ENCODE results near the gene SCP2D1. TPM values are rescaled to one million over a fixed set of nuclear protein-coding genes. Genes with fewer than 3 reads are reported as not detected.

Gene SCP2D1
- total RNA-seq, 1 experiment from 2014 or later = not detected

GRCh38 chr20:18847226-18847755, 33.7 kb downstream of the SCP2D1 start:
- no peak for TF ChIP-seq CTCF (IDR thresholded peaks at IDR 0.05; ENCODE audit: insufficient read depth in 1 of 2, low read depth in 1 of 2, low read length in 1 of 2, severe bottlenecking in 1 of 2, unreplicated experiment in 1 of 2)
- Mint-ChIP-seq H3K4me3 (ENCODE audit: unreplicated experiment) (no peak overlapping the region), H3K9me3 (ENCODE audit: unreplicated experiment) (no peaks in the 10 kb centered on the region), H3K27ac (ENCODE audit: unreplicated experiment) (no peak overlapping the region), H3K4me1 (ENCODE audit: low read depth, unreplicated experiment) (no peaks in the 10 kb centered on the region), H3K36me3 (ENCODE audit: insufficient read depth, unreplicated experiment) (no peaks in the 10 kb centered on the region), H3K27me3 (ENCODE audit: insufficient read depth, unreplicated experiment) (peaks cover 11% of the 10 kb centered on the region)
- Histone ChIP-seq H3K4me1 (no peaks in the 10 kb centered on the region), H3K9me3 (no peaks in the 10 kb centered on the region), H3K27me3 (replicated peaks; ENCODE audit: control insufficient read depth, insufficient read depth, low read length) (no peaks in the 10 kb centered on the region), H3K4me3 (ENCODE audit: low read depth, low read length) (no peak overlapping the region), H3K36me3 (ENCODE audit: control insufficient read depth, insufficient read depth, low read length) (no peaks in the 10 kb centered on the region)
- no peak for DNase-seq
- ChIA-PET POLR2A (no interaction called here), CTCF (no interaction called here)
- BruUV-seq (replicated peaks) = no TSS peak
- intact Hi-C loops (cut with micrococcal nuclease; ENCODE audit: unreplicated experiment) = no loop called here

- Mint-ChIP-seq H3K4me1 (ENCODE audit: low read depth, unreplicated experiment) (no peaks in the 10 kb centered on the region), H3K9me3 (ENCODE audit: unreplicated experiment) (no peaks in the 10 kb centered on the region), H3K4me3 (ENCODE audit: unreplicated experiment) (no peak overlapping the region), H3K36me3 (ENCODE audit: insufficient read depth, unreplicated experiment) (no peaks in the 10 kb centered on the region), H3K27ac (ENCODE audit: unreplicated experiment) (no peak overlapping the region), H3K27me3 (ENCODE audit: insufficient read depth, unreplicated experiment) (peaks cover 19% of the 10 kb centered on the region)
- Histone ChIP-seq H3K27me3 (replicated peaks; ENCODE audit: control insufficient read depth, insufficient read depth, low read length) (no peaks in the 10 kb centered on the region), H3K4me1 (no peaks in the 10 kb centered on the region), H3K36me3 (ENCODE audit: control insufficient read depth, insufficient read depth, low read length) (no peaks in the 10 kb centered on the region), H3K9me3 (no peaks in the 10 kb centered on the region), H3K4me3 (ENCODE audit: low read depth, low read length) (no peak overlapping the region)
- POLR2A ChIA-PET = no interaction called here
- intact Hi-C loops (cut with micrococcal nuclease; ENCODE audit: unreplicated experiment) = no loop called here
- no TSS peak for BruUV-seq (replicated peaks)
- CTCF ChIA-PET = no interaction called here
- no peak for TF ChIP-seq CTCF (IDR thresholded peaks at IDR 0.05; ENCODE audit: insufficient read depth in 1 of 2, low read depth in 1 of 2, low read length in 1 of 2, severe bottlenecking in 1 of 2, unreplicated experiment in 1 of 2)
- DNase-seq = no peak
Observed at GRCh38 chr20:18849131-18849530, 35.5 kb downstream of the SCP2D1 start.

GRCh38 chr20:18851629-18852028, 38.0 kb downstream of the SCP2D1 start:
- Mint-ChIP-seq H3K9me3 (ENCODE audit: unreplicated experiment) (no peaks in the 10 kb centered on the region), H3K4me1 (ENCODE audit: low read depth, unreplicated experiment) (no peaks in the 10 kb centered on the region), H3K27me3 (ENCODE audit: insufficient read depth, unreplicated experiment) (peaks cover 17% of the 10 kb centered on the region), H3K4me3 (ENCODE audit: unreplicated experiment) (no peak overlapping the region), H3K36me3 (ENCODE audit: insufficient read depth, unreplicated experiment) (no peaks in the 10 kb centered on the region), H3K27ac (ENCODE audit: unreplicated experiment) (no peak overlapping the region)
- H3K4me1 ChIP-seq = no peaks in the 10 kb centered on the region
- CTCF ChIA-PET = no interaction called here
- DNase-seq = no peak
- no peaks in the 10 kb centered on the region; the same call in 1 of the 2 replicates for H3K27me3 ChIP-seq (replicated peaks; ENCODE audit: control insufficient read depth, insufficient read depth, low read length)
- intact Hi-C loops (cut with micrococcal nuclease; ENCODE audit: unreplicated experiment) = no loop called here
- no peak for TF ChIP-seq CTCF (IDR thresholded peaks at IDR 0.05; ENCODE audit: insufficient read depth in 1 of 2, low read depth in 1 of 2, low read length in 1 of 2, severe bottlenecking in 1 of 2, unreplicated experiment in 1 of 2)
- no peaks in the 10 kb centered on the region for H3K9me3 ChIP-seq
- BruUV-seq (replicated peaks) = no TSS peak
- POLR2A ChIA-PET = no interaction called here
- H3K36me3 ChIP-seq (ENCODE audit: control insufficient read depth, insufficient read depth, low read length) = no peaks in the 10 kb centered on the region
- no peak overlapping the region for H3K4me3 ChIP-seq (ENCODE audit: low read depth, low read length)

Measured in Caco-2 (cell line).